ENCODE data around the gene CRK. TPM values are rescaled to one million over a fixed set of nuclear protein-coding genes. Genes with fewer than 3 reads are reported as not detected.
"Not testable (repeated sequence)": the region's sequence is repeated elsewhere in the genome, so short reads cannot be mapped to it uniquely, and the experiment has no call there.

Gene CRK
- total and polyA plus RNA-seq, 5 experiments from 2014 or later, result 18.8 to 27.6 (median 22.0) TPM

DNA sequence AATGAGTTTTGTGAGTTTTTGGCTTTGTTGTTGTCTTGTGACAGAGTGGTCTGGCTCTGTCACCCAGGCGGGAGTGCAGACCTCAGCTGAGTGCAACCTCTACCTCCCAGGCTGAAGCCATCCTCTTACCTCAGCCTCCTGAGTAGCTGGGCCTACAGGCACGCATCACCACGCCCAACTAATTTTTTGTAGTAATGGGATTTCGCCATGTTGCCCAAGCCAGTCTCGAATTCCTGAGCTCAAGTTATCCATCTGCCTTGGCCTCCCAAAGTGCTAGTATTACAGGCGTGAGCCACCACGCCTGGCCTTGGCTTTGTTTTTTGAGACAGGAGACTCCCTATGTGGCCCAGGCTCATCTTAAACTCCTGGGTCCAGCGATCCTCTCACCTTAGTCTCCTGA, 15.1 kb downstream of the CRK start:
- Mint-ChIP-seq H3K36me3 (peaks cover 0 to 39% (median 0%) of the 10 kb centered on the region in 3 donors), H3K9me3 (no peaks in the 10 kb centered on the region)

DNA sequence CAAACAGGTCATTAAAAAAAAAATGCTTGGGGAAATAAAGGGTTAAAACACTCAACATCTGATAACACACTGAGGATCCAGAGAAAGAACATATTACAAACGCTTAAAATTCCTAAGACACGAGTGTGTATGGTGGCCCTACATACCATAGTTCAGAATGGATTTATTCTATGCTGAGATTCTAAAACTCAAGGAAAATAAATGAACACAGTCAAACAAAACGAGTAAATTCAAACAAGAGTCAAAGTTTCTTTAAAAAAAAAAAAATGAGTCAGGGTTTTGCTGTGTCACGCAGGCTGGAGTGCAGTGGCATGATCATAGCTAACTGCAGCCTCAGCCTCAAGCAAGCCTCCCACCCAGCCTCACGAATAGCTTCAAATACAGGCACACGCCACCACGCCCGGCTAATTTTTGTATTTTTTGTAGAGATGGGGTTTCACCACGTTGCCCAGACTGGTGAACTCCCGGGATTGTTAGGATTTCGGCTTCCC, 17.4 kb downstream of the CRK start:
- no peaks in the 10 kb centered on the region for H3K27me3 Mint-ChIP-seq
- H3K27ac Mint-ChIP-seq, result peak overlapping the region in 4 of 10 donors; percentile 12 to 72 (median 41)
- no peak overlapping the region for H3K4me3 Mint-ChIP-seq
- H3K36me3 Mint-ChIP-seq, result peaks cover 0 to 46% (median 2%) of the 10 kb centered on the region in 3 donors
- DNase-seq (no peak), ATAC-seq (no peak)
- H3K4me1 Mint-ChIP-seq, result peaks cover 3 to 36% (median 22%) of the 10 kb centered on the region in 4 donors
- POLR2A ChIA-PET, result no interaction called here
- no peaks in the 10 kb centered on the region for H3K9me3 Mint-ChIP-seq

More for the DNA sequence above, 15.1 kb downstream of the CRK start:
- Mint-ChIP-seq H3K4me1 (peaks cover 7 to 39% (median 27%) of the 10 kb centered on the region in 4 donors), H3K27me3 (no peaks in the 10 kb centered on the region), H3K4me3 (no peak overlapping the region), H3K27ac (peak overlapping the region in 1 of 10 donors; percentile 27)
- ATAC-seq (no peak), DNase-seq (no peak)
- POLR2A ChIA-PET, result no interaction called here

DNA sequence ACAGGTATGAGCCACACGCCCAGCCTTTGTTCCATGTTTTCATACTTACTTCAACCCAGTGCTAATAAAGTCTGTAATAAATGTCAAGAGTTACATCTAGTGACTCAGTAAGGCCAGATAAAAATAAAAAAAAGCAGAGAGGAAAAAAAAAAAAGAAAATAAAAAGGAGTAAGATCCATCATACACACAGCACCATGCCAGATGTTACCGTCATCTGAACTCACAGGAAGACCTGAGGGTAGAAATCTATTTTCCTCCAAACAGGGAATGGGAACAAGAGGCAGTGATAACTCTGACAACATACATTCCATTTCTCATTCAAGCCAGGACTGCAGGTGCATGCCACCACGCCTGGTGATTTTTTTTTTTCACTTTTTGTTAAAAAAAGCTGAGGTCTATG, 20.7 kb downstream of the CRK start:
- no peaks in the 10 kb centered on the region for H3K27me3 Mint-ChIP-seq
- no peaks in the 10 kb centered on the region for H3K9me3 Mint-ChIP-seq

DNA sequence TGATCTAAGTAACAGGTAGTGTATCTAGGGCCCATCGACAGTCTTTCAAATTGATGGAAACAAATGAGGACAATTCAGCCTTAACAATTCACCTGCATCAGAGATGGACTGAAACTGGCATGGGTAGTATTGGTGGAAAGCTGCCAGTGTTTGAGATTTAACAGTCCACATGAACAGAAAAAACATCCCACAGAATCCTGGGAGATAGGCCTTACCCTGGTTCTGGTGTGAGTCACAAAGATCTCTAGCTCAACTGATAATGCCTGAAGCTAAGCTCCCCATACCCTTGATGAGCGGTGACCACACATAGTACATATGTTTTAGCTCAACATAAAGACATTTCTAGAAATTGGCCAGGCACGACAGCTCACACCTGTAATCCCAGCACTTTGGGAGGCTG, 21.9 kb downstream of the CRK start:
- H3K27ac Mint-ChIP-seq, result no peak overlapping the region
- ATAC-seq (no peak), DNase-seq (no peak)
- H3K4me3 Mint-ChIP-seq, result no peak overlapping the region
- POLR2A ChIA-PET, result no interaction called here
- H3K4me1 Mint-ChIP-seq, result peaks cover 10 to 48% (median 28%) of the 10 kb centered on the region in 4 donors
- peaks cover 0 to 62% (median 4%) of the 10 kb centered on the region in 3 donors for H3K36me3 Mint-ChIP-seq
- H3K9me3 Mint-ChIP-seq, result no peaks in the 10 kb centered on the region
- no peaks in the 10 kb centered on the region for H3K27me3 Mint-ChIP-seq

More for the DNA sequence above, 20.7 kb downstream of the CRK start:
- ATAC-seq (no peak), DNase-seq (no peak)
- POLR2A ChIA-PET, result no interaction called here
- Mint-ChIP-seq H3K36me3 (peaks cover 0 to 58% (median 4%) of the 10 kb centered on the region in 3 donors), H3K4me1 (peaks cover 10 to 48% (median 31%) of the 10 kb centered on the region in 4 donors), H3K4me3 (no peak overlapping the region), H3K27ac (peak overlapping the region in 2 of 10 donors; percentile 26 to 80)

DNA sequence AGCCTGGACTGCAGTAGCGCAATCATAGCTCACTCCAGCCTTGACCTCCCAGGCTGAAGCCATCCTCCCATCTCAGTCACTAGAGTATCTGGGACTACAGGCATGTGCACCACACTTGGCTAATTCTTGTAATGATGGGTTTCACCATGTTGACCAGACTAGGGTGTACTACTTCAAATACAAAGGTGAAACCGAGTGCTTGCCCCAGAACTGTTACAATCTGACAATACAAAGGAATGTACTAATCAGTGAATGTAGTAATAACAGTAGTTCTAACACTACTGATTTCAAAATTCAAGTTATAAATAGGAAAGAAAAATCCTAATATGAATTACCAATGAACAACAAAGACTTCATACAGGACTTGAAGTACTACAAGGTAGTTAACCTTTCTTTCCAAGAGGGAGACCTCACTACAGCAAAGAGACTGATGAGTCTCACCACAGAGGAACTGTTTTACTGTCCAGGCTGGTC, 24.4 kb downstream of the CRK start:
- ATAC-seq (no peak), DNase-seq (no peak)
- POLR2A ChIA-PET, result interaction anchor here (0.5 kb wide), 1 partner anchor 32 kb away, joined by 3 read pairs; the partner anchor contains the start of gene YWHAE
- Mint-ChIP-seq H3K9me3 (no peaks in the 10 kb centered on the region), H3K27ac (peak overlapping the region in 2 of 10 donors; percentile 8 to 17), H3K4me1 (peaks cover 8 to 37% (median 23%) of the 10 kb centered on the region in 4 donors), H3K27me3 (no peaks in the 10 kb centered on the region), H3K36me3 (peaks cover 0 to 70% (median 4%) of the 10 kb centered on the region in 3 donors), H3K4me3 (no peak overlapping the region)

DNA sequence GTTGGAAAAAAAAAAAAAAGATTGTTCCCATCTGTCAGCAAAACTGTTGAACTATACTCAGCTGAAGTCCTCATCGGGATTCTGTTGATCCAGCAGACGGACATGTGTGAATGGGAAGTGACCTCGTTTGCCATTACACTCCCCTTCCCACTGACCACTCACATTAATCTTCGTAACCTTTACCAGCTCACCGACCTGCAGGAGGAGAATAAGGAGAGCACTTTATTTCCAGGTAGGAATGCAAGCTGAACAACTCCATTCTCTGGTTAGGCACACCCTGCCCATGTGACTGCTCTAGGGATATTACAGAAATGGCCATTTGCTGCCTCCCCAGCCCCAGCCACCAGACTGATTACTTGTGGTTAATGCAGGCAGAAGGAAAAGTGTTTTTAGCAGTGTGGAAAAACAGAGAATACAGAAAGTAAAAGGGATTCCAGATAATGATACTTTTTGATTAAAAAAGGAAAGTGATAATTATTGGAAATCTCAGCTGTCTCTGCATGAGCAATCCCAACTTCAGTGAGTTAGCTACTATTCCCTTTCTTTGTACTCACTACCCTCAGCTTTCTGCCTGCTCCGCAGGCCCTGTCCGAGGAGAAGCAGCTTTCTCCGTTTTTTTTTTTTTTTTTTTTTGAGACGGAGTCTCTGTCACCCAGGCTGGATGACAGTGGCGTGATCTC, 32.4 kb downstream of the CRK start:
- POLR2A ChIA-PET, result interaction anchor here (0.7 to 1.1 kb wide), 2 partner anchors 32 to 58 kb away, joined by 3 to 5 read pairs; no protein-coding TSS in a partner anchor
- peaks cover 0 to 65% (median 1%) of the 10 kb centered on the region in 3 donors for H3K36me3 Mint-ChIP-seq
- no peak for ATAC-seq
- H3K27ac Mint-ChIP-seq, result peak overlapping the region in 6 of 10 donors; percentile 3 to 54 (median 30)
- H3K27me3 Mint-ChIP-seq, result no peaks in the 10 kb centered on the region
- DNase-seq, result no peak
- H3K4me3 Mint-ChIP-seq, result no peak overlapping the region
- H3K9me3 Mint-ChIP-seq, result no peaks in the 10 kb centered on the region
- peaks cover 0 to 8% (median 7%) of the 10 kb centered on the region in 4 donors for H3K4me1 Mint-ChIP-seq

DNA sequence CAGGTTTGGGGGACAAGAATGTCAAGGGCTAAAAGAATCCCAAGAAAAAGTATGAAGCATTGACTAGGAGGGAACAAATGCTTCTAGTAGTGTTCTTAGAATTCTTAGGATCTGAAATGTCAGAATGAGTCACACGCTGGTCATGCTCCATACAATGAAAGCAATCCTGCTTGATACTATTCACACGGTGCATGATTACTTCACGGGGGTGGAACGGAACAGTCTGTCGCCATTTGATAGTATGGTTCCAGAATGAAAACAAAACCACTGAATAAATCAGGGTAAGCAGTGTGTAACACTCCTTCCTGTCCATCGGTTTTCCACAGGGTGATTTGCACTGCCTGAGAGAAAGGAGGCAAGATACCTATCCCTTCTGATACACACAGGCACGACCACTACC, 33.1 kb downstream of the CRK start:
- Mint-ChIP-seq H3K4me3 (no peak overlapping the region), H3K27ac (peak overlapping the region in 3 of 10 donors; percentile 23 to 54 (median 52)), H3K27me3 (no peaks in the 10 kb centered on the region), H3K36me3 (peaks cover 0 to 62% (median 1%) of the 10 kb centered on the region in 3 donors), H3K9me3 (no peaks in the 10 kb centered on the region), H3K4me1 (peaks cover 0 to 8% (median 6%) of the 10 kb centered on the region in 4 donors)
- no peak for DNase-seq
- POLR2A ChIA-PET, result interaction anchor here (0.7 to 1.1 kb wide), 2 partner anchors 32 to 57 kb away, joined by 3 to 5 read pairs; no protein-coding TSS in a partner anchor
- ATAC-seq, result no peak

DNA sequence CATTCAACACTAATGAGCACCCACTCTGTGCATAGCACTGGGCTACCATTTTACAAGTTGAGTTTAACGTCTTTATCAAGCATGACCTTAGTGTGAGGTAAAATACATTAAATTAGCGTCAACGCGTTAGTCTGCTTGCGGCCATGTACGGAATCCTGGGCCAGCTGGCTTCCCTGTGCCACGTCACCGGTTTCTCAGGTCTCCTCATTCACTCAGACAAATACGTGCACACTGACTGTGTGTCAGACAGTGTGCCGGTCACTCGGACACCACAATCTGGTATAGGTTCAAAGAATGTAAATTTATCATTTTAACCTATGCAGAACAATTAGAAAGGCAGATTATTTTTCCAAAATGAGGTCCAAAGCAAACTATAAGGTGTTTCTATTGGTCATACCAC, 34.6 kb downstream of the CRK start:
- H3K36me3 Mint-ChIP-seq, result peaks cover 0 to 60% (median 1%) of the 10 kb centered on the region in 3 donors
- ATAC-seq, result no peak
- peaks cover 0 to 8% (median 3%) of the 10 kb centered on the region in 4 donors for H3K4me1 Mint-ChIP-seq
- POLR2A ChIA-PET, result no interaction called here
- peak overlapping the region in 2 of 10 donors; percentile 43 to 63 for H3K27ac Mint-ChIP-seq
- H3K9me3 Mint-ChIP-seq, result no peaks in the 10 kb centered on the region
- DNase-seq, result no peak
- H3K27me3 Mint-ChIP-seq, result no peaks in the 10 kb centered on the region
- H3K4me3 Mint-ChIP-seq, result no peak overlapping the region

DNA sequence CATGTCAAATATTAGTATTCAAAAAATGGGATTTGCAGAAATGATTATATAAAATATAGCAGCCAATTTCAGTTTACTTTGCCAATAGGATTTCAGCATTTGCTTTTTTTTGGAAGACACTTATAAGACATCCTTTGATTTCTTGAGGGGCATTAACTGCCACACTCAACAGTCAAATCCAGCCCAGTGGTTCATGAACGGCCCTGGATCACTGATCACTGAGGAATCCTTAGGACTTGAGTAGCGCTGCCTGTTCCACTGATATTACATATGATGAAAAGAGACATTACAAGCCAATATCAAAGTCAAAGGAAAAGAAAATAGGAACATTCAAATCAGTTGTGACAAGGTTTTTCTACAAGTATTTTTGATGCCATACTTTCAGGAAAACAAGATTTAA, 35.1 kb downstream of the CRK start:
- Mint-ChIP-seq H3K27me3 (no peaks in the 10 kb centered on the region), H3K4me1 (peaks cover 0 to 7% (median 3%) of the 10 kb centered on the region in 4 donors), H3K4me3 (no peak overlapping the region), H3K36me3 (peaks cover 0 to 56% (median 1%) of the 10 kb centered on the region in 3 donors), H3K9me3 (no peaks in the 10 kb centered on the region), H3K27ac (peak overlapping the region in 1 of 10 donors; percentile 75)
- no peak for DNase-seq
- ATAC-seq, result no peak
- POLR2A ChIA-PET, result no interaction called here

DNA sequence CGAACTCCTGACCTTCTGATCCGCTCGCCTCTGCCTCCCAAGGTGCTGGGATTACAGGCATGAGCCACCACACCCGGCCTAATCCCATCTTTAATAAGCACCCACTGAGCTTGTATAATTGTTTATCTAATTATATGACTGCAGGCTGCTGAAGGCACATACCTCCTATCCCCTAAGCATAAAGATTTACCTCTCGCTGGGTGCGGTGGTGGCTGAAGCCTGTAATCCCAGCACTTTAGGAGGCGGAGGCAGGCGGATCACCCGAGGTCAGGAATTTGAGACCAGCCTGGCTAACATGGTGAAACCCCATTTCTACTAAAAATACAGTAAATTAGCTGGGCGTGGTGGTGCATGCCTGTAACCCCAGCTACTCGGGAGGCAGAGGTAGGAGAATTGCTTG, 35.9 kb downstream of the CRK start:
- no peaks in the 10 kb centered on the region for H3K27me3 Mint-ChIP-seq
- H3K9me3 Mint-ChIP-seq, result no peaks in the 10 kb centered on the region
- H3K27ac Mint-ChIP-seq, result no peak overlapping the region
- ATAC-seq (no peak), DNase-seq (no peak)
- H3K4me3 Mint-ChIP-seq, result no peak overlapping the region
- H3K36me3 Mint-ChIP-seq, result peaks cover 0 to 47% (median 1%) of the 10 kb centered on the region in 3 donors
- POLR2A ChIA-PET, result interaction anchor here (0.6 kb wide), 1 partner anchor 49 kb away, joined by 3 read pairs; no protein-coding TSS in a partner anchor
- H3K4me1 Mint-ChIP-seq, result peaks cover 0 to 3% (median 0%) of the 10 kb centered on the region in 4 donors

DNA sequence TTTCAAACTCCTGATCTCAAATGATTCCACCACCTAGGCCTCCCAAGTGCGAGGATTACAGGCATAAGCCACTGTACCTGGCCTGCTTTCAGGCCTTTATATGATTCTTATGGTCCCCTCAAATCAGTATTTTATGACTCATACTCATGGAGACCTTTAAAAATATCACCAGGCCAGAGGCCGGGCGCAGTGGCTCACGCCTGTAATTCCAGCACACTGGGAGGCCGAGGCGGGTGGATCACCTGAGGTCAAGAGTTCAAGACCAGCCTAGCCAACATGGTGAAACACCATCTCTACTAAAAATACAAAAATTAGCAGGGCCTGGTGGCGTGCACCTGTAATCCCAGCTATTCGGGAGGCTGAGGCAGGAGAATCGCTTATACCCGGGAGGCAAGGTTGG, 37.6 kb downstream of the CRK start:
- H3K27me3 Mint-ChIP-seq, H3K4me3 Mint-ChIP-seq, H3K9me3 Mint-ChIP-seq, DNase-seq, ATAC-seq, H3K27ac Mint-ChIP-seq, H3K4me1 Mint-ChIP-seq: not testable (repeated sequence)
- POLR2A ChIA-PET, result interaction anchor here (0.6 kb wide), 2 partner anchors 12 to 68 kb away, joined by 3 read pairs; no protein-coding TSS in a partner anchor
- H3K36me3 Mint-ChIP-seq, result peaks cover 0 to 35% (median 1%) of the 10 kb centered on the region in 3 donors

DNA sequence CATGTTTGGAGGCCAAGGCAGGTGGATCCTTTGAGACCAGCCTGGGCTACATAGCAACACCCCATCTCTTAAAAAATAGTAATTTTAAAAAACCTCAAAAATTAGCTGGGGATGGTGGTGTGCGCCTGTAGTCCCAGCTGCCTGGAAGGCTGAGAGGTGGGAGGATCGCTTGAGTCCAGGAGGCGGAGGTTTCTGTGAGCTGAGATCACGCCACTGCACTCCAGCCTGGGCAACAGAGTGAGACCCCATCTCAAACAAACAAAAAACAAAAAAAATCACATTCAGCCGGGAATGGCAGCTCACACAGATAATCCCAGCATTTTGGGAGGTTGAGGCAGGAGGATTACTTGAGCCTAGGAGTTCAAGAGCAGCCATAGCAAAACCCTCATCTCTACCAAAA, 39.6 kb downstream of the CRK start:
- POLR2A ChIA-PET, result interaction anchor here (0.6 to 0.7 kb wide), 2 partner anchors 155 to 300 kb away, joined by 4 to 5 read pairs; no protein-coding TSS in a partner anchor
- DNase-seq, result no peak
- ATAC-seq, result no peak
- H3K4me3 Mint-ChIP-seq, result no peak overlapping the region
- no peaks in the 10 kb centered on the region for H3K27me3 Mint-ChIP-seq
- peaks cover 0 to 16% (median 1%) of the 10 kb centered on the region in 3 donors for H3K36me3 Mint-ChIP-seq
- peaks cover 0 to 3% (median 0%) of the 10 kb centered on the region in 4 donors for H3K4me1 Mint-ChIP-seq
- no peaks in the 10 kb centered on the region for H3K9me3 Mint-ChIP-seq
- H3K27ac Mint-ChIP-seq, result no peak overlapping the region

DNA sequence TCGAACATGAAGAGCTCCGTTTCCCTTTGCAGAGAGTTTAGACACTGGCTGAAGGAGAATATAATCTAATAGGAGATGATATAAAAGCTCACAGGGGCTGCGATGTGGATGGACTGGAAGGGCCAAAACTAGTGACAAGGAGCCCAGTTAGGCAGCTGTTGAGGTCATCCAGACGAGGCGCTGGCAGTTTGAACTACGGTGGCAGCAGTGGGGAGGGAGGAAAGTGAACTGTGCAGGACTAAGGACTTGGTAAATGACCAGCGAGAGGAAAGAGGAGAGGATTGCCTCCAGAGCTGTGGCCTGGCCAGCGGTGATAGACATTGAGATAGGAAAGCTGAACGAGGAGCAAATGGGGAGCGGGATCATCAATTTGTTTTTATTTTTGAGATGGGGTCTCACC, 41.4 kb downstream of the CRK start:
- H3K27ac Mint-ChIP-seq, result peak overlapping the region in 3 of 10 donors; percentile 11 to 40 (median 35)
- DNase-seq, result no peak
- H3K27me3 Mint-ChIP-seq, result no peaks in the 10 kb centered on the region
- H3K4me1 Mint-ChIP-seq, result peaks cover 0 to 3% (median 0%) of the 10 kb centered on the region in 4 donors
- H3K9me3 Mint-ChIP-seq, result no peaks in the 10 kb centered on the region
- H3K36me3 Mint-ChIP-seq, result peaks cover 0 to 7% (median 0%) of the 10 kb centered on the region in 3 donors
- POLR2A ChIA-PET, result no interaction called here
- no peak overlapping the region for H3K4me3 Mint-ChIP-seq
- no peak for ATAC-seq

Data from naive thymus-derived CD8-positive, alpha-beta T cell (primary cell).